ENCODE data around the gene KCNN4.
"Not testable (repeated sequence)": the region's sequence is repeated elsewhere in the genome, so short reads cannot be mapped to it uniquely, and the experiment has no call there.

KCNN4 gene

DNA sequence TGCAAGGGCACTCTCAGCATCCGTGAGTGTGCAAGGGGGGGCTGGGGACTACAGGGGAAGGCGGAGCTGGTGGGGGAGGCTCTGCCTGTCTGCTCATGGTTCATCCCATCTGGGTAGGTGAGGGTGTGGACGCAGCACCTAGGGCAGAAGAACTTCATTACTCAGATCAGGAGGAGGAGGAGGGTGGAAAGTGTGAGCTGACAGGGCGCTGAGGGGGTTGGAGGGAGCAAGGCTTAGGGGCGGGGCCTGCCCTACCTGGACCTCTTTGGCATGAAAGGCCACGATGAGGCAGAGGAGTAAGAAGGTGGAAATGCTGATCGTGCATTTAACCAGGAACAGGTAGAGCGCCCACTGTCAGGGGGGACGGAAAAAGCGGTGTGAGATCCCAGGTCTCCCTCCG, 4.5 kb downstream of the KCNN4 start:
- Histone ChIP-seq H3K4me3 (ENCODE audit: control insufficient read depth in 1 of 7, extremely low read depth in 1 of 7, insufficient read depth in 4 of 7, low read depth in 2 of 7, low read length in 6 of 7) (peak overlapping the region in 2 of 7 experiments; percentile 24 to 69), H3K27me3 (replicated peaks in 2 of 5; ENCODE audit: control insufficient read depth in 4 of 5, insufficient read depth in 5 of 5, low read length in 4 of 5) (no peaks in the 10 kb centered on the region), H3K4me1 (ENCODE audit: control extremely low read depth in 1 of 4, control insufficient read depth in 4 of 4, insufficient read depth in 4 of 4, low read length in 3 of 4) (peaks cover 8 to 69% (median 57%) of the 10 kb centered on the region in 4 experiments), H3K36me3 (ENCODE audit: control insufficient read depth in 4 of 4, insufficient read depth in 4 of 4, low read length in 3 of 4) (peaks cover 2 to 46% (median 35%) of the 10 kb centered on the region in 4 experiments), H3K27ac (ENCODE audit: insufficient read depth in 1 of 2, low read depth in 1 of 2, low read length in 2 of 2, poor library complexity in 1 of 2, severe bottlenecking in 2 of 2) (peak overlapping the region; percentile 37 to 90), H3K9me3 (ENCODE audit: control extremely low read depth in 1 of 5, control insufficient read depth in 4 of 5, insufficient read depth in 2 of 5, low read depth in 1 of 5, low read length in 4 of 5) (no peaks in the 10 kb centered on the region)
- POLR2A ChIA-PET: no interaction called here
- WGBS (ENCODE audit: insufficient coverage): 74% methylated on average over 8 of the region's 11 CpGs
- DNase-seq: no peak
- CTCF ChIA-PET: interaction anchor here (0.9 to 10.7 kb wide), 5 partner anchors 8 to 107 kb away, joined by 3 to 149 read pairs (median 9); partner anchors contain the start of gene PLAUR

DNA sequence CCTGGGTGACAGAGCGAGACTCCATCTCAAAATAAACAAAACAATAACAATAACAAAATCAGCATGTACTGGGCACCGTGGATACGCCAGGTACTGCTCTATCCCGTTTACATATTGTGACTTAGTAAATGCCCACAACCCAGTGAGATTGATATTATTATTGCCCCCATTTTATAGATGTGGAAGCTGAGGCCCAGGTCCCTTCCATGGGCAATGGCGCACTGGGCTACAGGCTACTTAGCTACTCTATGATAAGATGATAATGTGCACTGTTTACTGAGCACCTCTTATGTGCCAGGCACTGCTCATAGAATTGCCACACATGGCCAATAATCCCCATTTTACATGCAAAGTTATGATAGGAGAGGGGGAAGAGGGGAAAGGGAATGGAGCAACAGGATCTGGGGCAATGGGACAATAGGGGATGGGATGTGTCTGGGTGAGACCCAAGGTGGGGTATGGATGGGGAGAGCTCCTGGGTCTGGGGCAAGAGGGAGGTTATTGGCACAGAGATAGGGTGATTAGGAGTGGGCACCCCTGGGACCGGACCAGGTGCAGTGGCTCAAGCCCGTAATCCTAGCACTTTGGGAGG, 5.4 kb downstream of the KCNN4 start:
- Histone ChIP-seq H3K4me1 (ENCODE audit: control extremely low read depth in 1 of 4, control insufficient read depth in 4 of 4, insufficient read depth in 4 of 4, low read length in 3 of 4) (peaks cover 8 to 63% (median 53%) of the 10 kb centered on the region in 4 experiments), H3K27me3 (replicated peaks in 2 of 5; ENCODE audit: control insufficient read depth in 4 of 5, insufficient read depth in 5 of 5, low read length in 4 of 5) (no peaks in the 10 kb centered on the region), H3K36me3 (ENCODE audit: control insufficient read depth in 4 of 4, insufficient read depth in 4 of 4, low read length in 3 of 4) (peaks cover 5 to 55% (median 43%) of the 10 kb centered on the region in 4 experiments), H3K4me3 (ENCODE audit: control insufficient read depth in 1 of 7, extremely low read depth in 1 of 7, insufficient read depth in 4 of 7, low read depth in 2 of 7, low read length in 6 of 7) (peak overlapping the region in 1 of 7 experiments; percentile 16), H3K27ac (ENCODE audit: insufficient read depth in 1 of 2, low read depth in 1 of 2, low read length in 2 of 2, poor library complexity in 1 of 2, severe bottlenecking in 2 of 2) (peak overlapping the region in 1 of 2 experiments; percentile 90), H3K9me3 (ENCODE audit: control extremely low read depth in 1 of 5, control insufficient read depth in 4 of 5, insufficient read depth in 2 of 5, low read depth in 1 of 5, low read length in 4 of 5) (no peaks in the 10 kb centered on the region)
- no peak for DNase-seq
- ChIA-PET CTCF (interaction anchor here (0.9 to 10.7 kb wide), 10 partner anchors 9 to 107 kb away, joined by 3 to 149 read pairs (median 4); partner anchors contain the start of genes PLAUR and SMG9), POLR2A (interaction anchor here (0.8 kb wide), 1 partner anchor 14 kb away, joined by 6 read pairs; no protein-coding TSS in a partner anchor)
- 89% methylated on average over 6 of the region's 7 CpGs for WGBS (ENCODE audit: insufficient coverage)

DNA sequence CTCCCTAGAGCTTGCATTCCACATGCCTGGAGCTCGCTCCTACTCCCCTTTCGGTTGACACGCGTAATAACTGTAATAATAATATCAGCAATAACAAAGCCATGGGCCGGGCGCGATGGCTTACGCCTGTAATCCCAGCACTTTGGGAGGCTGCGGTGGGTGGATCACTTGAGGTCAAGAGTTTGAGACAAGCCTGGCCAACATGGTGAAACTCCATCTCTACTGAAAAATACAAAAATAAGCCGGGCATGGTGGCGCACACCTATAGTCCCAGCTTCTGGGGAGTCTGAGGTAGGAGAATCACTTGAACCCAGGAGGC, 5.9 kb downstream of the KCNN4 start:
- H3K27me3 ChIP-seq (replicated peaks in 2 of 5; ENCODE audit: control insufficient read depth in 4 of 5, insufficient read depth in 5 of 5, low read length in 4 of 5); DNase-seq; POLR2A ChIA-PET; H3K9me3 ChIP-seq (ENCODE audit: control extremely low read depth in 1 of 5, control insufficient read depth in 4 of 5, insufficient read depth in 2 of 5, low read depth in 1 of 5, low read length in 4 of 5): not testable (repeated sequence)
- CTCF ChIA-PET: interaction anchor here (0.9 to 10.7 kb wide), 9 partner anchors 9 to 106 kb away, joined by 3 to 149 read pairs (median 4); partner anchors contain the start of genes PLAUR and SMG9
- H3K27ac ChIP-seq (ENCODE audit: insufficient read depth in 1 of 2, low read depth in 1 of 2, low read length in 2 of 2, poor library complexity in 1 of 2, severe bottlenecking in 2 of 2): peak overlapping the region in 1 of 2 experiments; percentile 90
- peaks cover 7 to 60% (median 48%) of the 10 kb centered on the region in 4 experiments for H3K36me3 ChIP-seq (ENCODE audit: control insufficient read depth in 4 of 4, insufficient read depth in 4 of 4, low read length in 3 of 4)
- peak overlapping the region in 3 of 7 experiments; percentile 10 to 45 (median 24) for H3K4me3 ChIP-seq (ENCODE audit: control insufficient read depth in 1 of 7, extremely low read depth in 1 of 7, insufficient read depth in 4 of 7, low read depth in 2 of 7, low read length in 6 of 7)
- 60% methylated on average over 1 of the region's 11 CpGs for WGBS (ENCODE audit: insufficient coverage)
- H3K4me1 ChIP-seq (ENCODE audit: control extremely low read depth in 1 of 4, control insufficient read depth in 4 of 4, insufficient read depth in 4 of 4, low read length in 3 of 4): peaks cover 8 to 60% (median 52%) of the 10 kb centered on the region in 4 experiments

DNA sequence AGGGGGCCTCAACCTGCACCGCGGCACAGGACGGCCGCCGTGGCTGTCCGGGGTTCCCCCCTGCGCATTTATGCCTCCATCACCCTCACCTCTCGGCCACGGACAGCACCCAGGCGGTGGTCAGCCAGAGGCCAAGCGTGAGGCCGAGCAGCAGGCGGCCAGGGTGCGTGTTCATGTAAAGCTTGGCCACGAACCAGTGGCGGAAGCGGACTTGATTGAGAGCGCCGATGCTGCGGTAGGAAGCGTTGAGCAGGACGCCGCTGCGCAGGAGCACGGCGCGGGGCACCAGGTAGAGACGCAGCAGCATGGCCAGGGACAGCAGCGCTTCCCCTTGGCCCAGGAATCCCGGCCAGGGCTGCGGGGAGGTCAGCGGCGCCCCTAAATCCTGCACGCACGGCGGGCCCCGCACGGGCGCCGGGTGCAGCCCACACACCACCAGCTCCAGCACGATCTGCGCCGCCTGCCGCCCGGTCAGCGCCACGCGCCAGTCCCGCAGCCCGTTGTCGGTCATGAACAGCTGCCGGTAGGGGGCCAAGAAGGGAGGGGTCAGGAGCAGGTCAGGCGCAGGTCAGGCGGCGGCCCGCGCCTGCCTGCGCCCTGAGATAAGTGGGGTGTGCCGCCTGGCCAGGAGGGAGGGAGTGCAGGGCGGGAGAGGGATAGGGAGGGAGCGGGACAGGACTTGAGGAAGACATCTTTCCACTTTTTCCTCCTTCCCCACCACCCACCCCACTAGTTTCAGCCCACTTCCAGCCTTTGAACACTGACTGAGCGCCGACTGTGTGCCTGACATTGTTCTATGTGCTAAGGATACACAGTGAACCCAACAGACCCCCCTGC, 6.5 kb downstream of the KCNN4 start:
- Histone ChIP-seq H3K27ac (ENCODE audit: insufficient read depth in 1 of 2, low read depth in 1 of 2, low read length in 2 of 2, poor library complexity in 1 of 2, severe bottlenecking in 2 of 2) (peak overlapping the region in 1 of 2 experiments; percentile 90), H3K27me3 (replicated peaks in 2 of 5; ENCODE audit: control insufficient read depth in 4 of 5, insufficient read depth in 5 of 5, low read length in 4 of 5) (no peaks in the 10 kb centered on the region), H3K4me3 (ENCODE audit: control insufficient read depth in 1 of 7, extremely low read depth in 1 of 7, insufficient read depth in 4 of 7, low read depth in 2 of 7, low read length in 6 of 7) (peak overlapping the region in 4 of 7 experiments; percentile 4 to 45 (median 17)), H3K4me1 (ENCODE audit: control extremely low read depth in 1 of 4, control insufficient read depth in 4 of 4, insufficient read depth in 4 of 4, low read length in 3 of 4) (peaks cover 8 to 58% (median 51%) of the 10 kb centered on the region in 4 experiments), H3K9me3 (ENCODE audit: control extremely low read depth in 1 of 5, control insufficient read depth in 4 of 5, insufficient read depth in 2 of 5, low read depth in 1 of 5, low read length in 4 of 5) (no peaks in the 10 kb centered on the region), H3K36me3 (ENCODE audit: control insufficient read depth in 4 of 4, insufficient read depth in 4 of 4, low read length in 3 of 4) (peaks cover 7 to 66% (median 53%) of the 10 kb centered on the region in 4 experiments)
- DNase-seq: peak; percentile 73 to 87 (median 84)
- POLR2A ChIA-PET: no interaction called here
- WGBS (ENCODE audit: insufficient coverage): 60% methylated on average over 43 of the region's 63 CpGs
- CTCF ChIA-PET: interaction anchor here (0.6 to 10.7 kb wide), 9 partner anchors 8 to 106 kb away, joined by 3 to 149 read pairs (median 4); partner anchors contain the start of genes PLAUR and SMG9

DNA sequence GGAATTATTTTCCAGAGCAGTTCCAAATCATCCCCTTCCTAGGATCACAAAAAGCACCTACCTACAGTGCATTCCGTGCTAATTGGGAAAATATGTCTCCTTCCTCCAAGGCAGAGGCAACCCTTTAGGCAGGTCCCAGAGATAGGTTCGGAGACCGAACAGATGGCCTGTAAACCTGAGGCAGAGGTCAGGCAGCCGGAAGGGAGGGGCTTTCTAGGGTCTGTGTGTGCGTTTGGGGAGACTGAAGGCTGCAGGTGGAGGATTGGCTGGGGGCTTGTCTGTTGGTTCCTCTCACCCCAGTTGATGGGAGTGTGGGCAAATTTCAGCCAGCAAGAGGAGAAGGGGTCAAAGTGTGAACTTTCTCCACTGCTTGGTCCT, 7.1 kb downstream of the KCNN4 start:
- POLR2A ChIA-PET: no interaction called here
- WGBS (ENCODE audit: insufficient coverage): 98% methylated on average over 5 of the region's 5 CpGs
- Histone ChIP-seq H3K36me3 (ENCODE audit: control insufficient read depth in 4 of 4, insufficient read depth in 4 of 4, low read length in 3 of 4) (peaks cover 7 to 72% (median 59%) of the 10 kb centered on the region in 4 experiments), H3K27me3 (replicated peaks in 2 of 5; ENCODE audit: control insufficient read depth in 4 of 5, insufficient read depth in 5 of 5, low read length in 4 of 5) (no peaks in the 10 kb centered on the region), H3K4me1 (ENCODE audit: control extremely low read depth in 1 of 4, control insufficient read depth in 4 of 4, insufficient read depth in 4 of 4, low read length in 3 of 4) (peaks cover 5 to 58% (median 51%) of the 10 kb centered on the region in 4 experiments), H3K4me3 (ENCODE audit: control insufficient read depth in 1 of 7, extremely low read depth in 1 of 7, insufficient read depth in 4 of 7, low read depth in 2 of 7, low read length in 6 of 7) (no peak overlapping the region), H3K9me3 (ENCODE audit: control extremely low read depth in 1 of 5, control insufficient read depth in 4 of 5, insufficient read depth in 2 of 5, low read depth in 1 of 5, low read length in 4 of 5) (no peaks in the 10 kb centered on the region), H3K27ac (ENCODE audit: insufficient read depth in 1 of 2, low read depth in 1 of 2, low read length in 2 of 2, poor library complexity in 1 of 2, severe bottlenecking in 2 of 2) (peak overlapping the region in 1 of 2 experiments; percentile 49)
- no peak for DNase-seq
- CTCF ChIA-PET: interaction anchor here (0.6 to 10.7 kb wide), 4 partner anchors 8 to 105 kb away, joined by 3 to 149 read pairs (median 10); partner anchors contain the start of gene PLAUR

DNA sequence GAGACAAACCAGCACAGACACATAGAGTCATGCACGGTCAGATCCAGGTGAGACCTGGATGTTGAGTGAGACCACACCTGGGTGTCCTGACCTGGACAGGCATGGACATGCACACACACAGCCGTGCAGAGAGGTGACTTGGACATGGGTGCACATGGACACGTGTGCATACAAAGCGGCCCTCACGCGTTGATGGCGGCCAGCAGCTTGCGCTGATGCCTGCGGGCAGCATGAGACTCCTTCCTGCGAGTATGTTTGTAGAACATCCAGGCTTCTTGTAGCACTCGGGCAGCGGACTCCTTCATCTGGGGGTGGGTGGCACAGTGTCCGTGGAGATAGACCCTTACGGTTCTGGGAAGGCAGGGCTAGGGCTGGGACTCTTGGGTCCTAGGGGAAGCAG, 11.5 kb downstream of the KCNN4 start:
- Histone ChIP-seq H3K9me3 (ENCODE audit: control extremely low read depth in 1 of 5, control insufficient read depth in 4 of 5, insufficient read depth in 2 of 5, low read depth in 1 of 5, low read length in 4 of 5) (no peaks in the 10 kb centered on the region), H3K27me3 (replicated peaks in 2 of 5; ENCODE audit: control insufficient read depth in 4 of 5, insufficient read depth in 5 of 5, low read length in 4 of 5) (no peaks in the 10 kb centered on the region), H3K36me3 (ENCODE audit: control insufficient read depth in 4 of 4, insufficient read depth in 4 of 4, low read length in 3 of 4) (peaks cover 7 to 93% (median 79%) of the 10 kb centered on the region in 4 experiments), H3K4me3 (ENCODE audit: control insufficient read depth in 1 of 7, extremely low read depth in 1 of 7, insufficient read depth in 4 of 7, low read depth in 2 of 7, low read length in 6 of 7) (no peak overlapping the region), H3K4me1 (ENCODE audit: control extremely low read depth in 1 of 4, control insufficient read depth in 4 of 4, insufficient read depth in 4 of 4, low read length in 3 of 4) (peaks cover 0 to 51% (median 36%) of the 10 kb centered on the region in 4 experiments), H3K27ac (ENCODE audit: insufficient read depth in 1 of 2, low read depth in 1 of 2, low read length in 2 of 2, poor library complexity in 1 of 2, severe bottlenecking in 2 of 2) (no peak overlapping the region)
- WGBS (ENCODE audit: insufficient coverage): 95% methylated on average over 11 of the region's 14 CpGs
- CTCF ChIA-PET: interaction anchor here (1.0 to 10.3 kb wide), 3 partner anchors 8 to 98 kb away, joined by 3 to 149 read pairs (median 65); partner anchors contain the start of genes KCNN4 and SMG9
- POLR2A ChIA-PET: interaction anchor here (0.6 kb wide), 1 partner anchor 30 kb away, joined by 3 read pairs; no protein-coding TSS in a partner anchor
- no peak for DNase-seq

Data from common myeloid progenitor, CD34-positive (primary cell).